Activated CD4-positive, alpha-beta T cell treated with anti-CD3 and anti-CD28 coated beads, Interleukin-2, amount 10 ng/mL, durations not matched to agents 7 days and 5 days (primary cell): ENCODE results near the gene SRD5A2. TPM values are rescaled to one million over a fixed set of nuclear protein-coding genes. Genes with fewer than 3 reads are reported as not detected.

Experiments
- CTCF ChIA-PET: fragments of 350-600 bp; sonication (Branson Sonifier 250); formaldehyde crosslinking; loops from one replicate; lab custom pipeline; 2021; ENCODE audit warnings: antibody characterized with exemption; lab: Charles Lee
- POLR2A ChIA-PET: fragments of 350-600 bp; sonication (Branson Sonifier 250); formaldehyde crosslinking; loops from one replicate; lab custom pipeline; 2021; ENCODE audit warnings: antibody characterized with exemption; lab: Charles Lee
- DNase-seq: peaks from one replicate; pipeline ENCODE4 v3.0.0-alpha.2; 2020
- H3K27ac Mint-ChIP-seq: one replicate; pipeline ENCODE4 v1.8.0; 2021; ENCODE audit warnings: mild to moderate bottlenecking, moderate library complexity, mixed read lengths
- H3K27me3 Mint-ChIP-seq: one replicate; pipeline ENCODE4 v1.8.0; 2021; ENCODE audit warnings: mixed read lengths
- H3K36me3 Mint-ChIP-seq: one replicate; pipeline ENCODE4 v1.8.0; 2021; ENCODE audit warnings: low read depth, mixed read lengths
- H3K4me1 Mint-ChIP-seq: one replicate; pipeline ENCODE4 v1.8.0; 2021; ENCODE audit warnings: mixed read lengths
- H3K4me3 Mint-ChIP-seq: one replicate; pipeline ENCODE4 v1.8.0; 2021; ENCODE audit warnings: mild to moderate bottlenecking, moderate library complexity, mixed read lengths
- H3K9me3 Mint-ChIP-seq: one replicate; pipeline ENCODE4 v1.8.0; 2021; ENCODE audit warnings: mixed read lengths
- total RNA-seq, 2 experiments: library from RNA; stranded (reverse); gene quantifications; one replicate each; pipeline ENCODE4 v1.2.3, GENCODE V29; 2021

SRD5A2 gene
- total RNA-seq, 2 experiments from 2014 or later: not detected

DNA sequence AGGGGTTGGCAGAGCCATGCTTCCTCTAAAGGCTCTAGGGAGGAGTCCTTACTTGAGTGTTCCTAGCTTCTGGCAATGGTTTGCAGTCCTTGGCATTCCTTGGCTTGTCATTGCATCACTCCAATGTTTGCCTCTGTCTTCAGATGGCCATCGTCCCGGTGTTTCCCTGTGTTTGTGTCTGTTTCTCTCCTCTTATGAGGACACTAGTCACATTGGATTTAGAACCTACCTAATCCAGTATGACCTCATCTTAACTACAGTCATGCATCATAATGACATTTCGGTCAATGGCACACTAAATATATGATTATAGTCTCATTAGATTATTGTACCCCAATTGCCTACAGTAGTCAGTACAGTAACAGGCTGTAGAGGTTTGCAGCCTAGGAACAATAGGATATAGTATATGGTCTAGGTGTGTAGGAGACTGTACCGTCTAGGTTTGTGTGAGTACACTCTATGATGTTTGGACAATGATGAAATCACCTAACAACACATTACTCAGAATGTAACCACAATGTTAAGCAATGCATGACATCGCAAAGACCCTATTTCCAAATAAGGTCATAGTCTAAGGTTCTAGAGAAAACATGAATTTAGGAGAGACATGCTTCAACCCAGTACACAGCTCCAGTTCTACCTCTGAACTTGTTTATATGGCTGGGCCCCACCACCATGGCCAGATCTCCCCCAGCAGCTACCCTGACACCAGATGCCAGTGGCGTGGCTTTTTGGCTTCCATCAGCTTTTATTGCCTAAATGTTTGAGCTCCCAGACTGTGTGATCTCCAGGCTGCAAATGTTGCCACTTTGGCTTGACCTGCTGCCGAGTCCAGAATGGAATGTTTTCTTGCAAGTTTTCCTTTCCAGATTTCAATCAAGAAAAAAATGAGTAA, 22.1 kb downstream of the SRD5A2 start:
- Mint-ChIP-seq H3K27me3 (no peaks in the 10 kb centered on the region), H3K27ac (no peak overlapping the region), H3K4me3 (no peak overlapping the region), H3K4me1 (no peaks in the 10 kb centered on the region), H3K9me3 (peaks cover 4% of the 10 kb centered on the region), H3K36me3 (no peaks in the 10 kb centered on the region)
- ChIA-PET POLR2A (no interaction called here), CTCF (no interaction called here)
- no peak for DNase-seq

DNA sequence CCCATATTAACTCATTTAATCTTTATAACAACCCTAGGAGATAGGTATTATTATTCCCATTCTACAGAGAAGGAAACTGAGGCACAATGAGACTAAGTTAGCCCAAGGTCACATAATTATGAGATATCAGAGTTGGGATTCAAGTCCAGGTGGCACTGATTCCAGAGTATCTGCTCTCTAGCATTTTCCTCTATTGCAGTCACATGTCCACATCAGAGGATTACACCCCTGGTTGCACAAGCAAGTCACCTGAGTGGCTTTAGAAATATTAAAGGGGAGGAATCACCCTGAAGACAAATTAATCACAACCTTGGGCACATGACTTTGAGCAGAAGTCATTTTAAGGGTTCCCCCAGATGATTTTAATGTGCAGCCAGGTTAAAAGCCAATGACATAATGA, 23.8 kb downstream of the SRD5A2 start:
- Mint-ChIP-seq H3K4me3 (no peak overlapping the region), H3K4me1 (no peaks in the 10 kb centered on the region), H3K27ac (no peak overlapping the region), H3K36me3 (no peaks in the 10 kb centered on the region), H3K9me3 (peaks cover 4% of the 10 kb centered on the region), H3K27me3 (no peaks in the 10 kb centered on the region)
- ChIA-PET CTCF (no interaction called here), POLR2A (no interaction called here)
- DNase-seq: no peak

DNA sequence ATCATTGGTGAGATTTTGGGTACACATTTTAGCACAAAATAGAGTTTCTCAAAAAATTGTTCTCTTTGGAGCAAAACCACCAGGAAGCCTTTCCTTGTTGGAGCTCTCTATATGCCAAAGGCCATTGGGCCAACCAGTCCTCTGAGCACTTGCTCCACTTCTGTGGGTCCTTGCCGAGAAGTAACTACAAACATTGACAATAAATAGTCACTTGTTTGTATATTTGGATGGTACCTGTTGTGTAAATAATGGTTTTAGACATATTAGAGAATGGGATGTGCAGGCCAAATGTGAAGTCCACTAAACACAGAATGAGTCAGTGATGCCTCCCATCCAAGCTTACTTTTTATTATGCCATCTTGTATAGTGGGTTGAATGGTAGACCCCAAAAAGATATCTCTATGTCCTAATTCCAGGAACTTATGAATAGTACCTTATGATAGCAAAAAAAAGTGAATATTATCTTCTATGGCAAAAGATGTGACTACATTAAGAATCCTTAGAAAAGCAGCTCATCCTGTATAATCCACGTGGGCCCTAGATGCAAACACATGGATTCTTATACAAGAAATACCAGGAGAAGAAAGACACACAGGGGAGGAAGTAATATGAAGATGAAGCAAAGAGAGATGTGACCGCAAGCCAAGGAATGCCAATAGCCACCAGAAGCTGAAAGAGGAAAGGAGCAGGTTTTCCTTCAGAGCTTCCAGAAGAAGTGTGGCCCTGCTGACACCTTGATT, 24.6 kb downstream of the SRD5A2 start:
- H3K27ac Mint-ChIP-seq: no peak overlapping the region

DNA sequence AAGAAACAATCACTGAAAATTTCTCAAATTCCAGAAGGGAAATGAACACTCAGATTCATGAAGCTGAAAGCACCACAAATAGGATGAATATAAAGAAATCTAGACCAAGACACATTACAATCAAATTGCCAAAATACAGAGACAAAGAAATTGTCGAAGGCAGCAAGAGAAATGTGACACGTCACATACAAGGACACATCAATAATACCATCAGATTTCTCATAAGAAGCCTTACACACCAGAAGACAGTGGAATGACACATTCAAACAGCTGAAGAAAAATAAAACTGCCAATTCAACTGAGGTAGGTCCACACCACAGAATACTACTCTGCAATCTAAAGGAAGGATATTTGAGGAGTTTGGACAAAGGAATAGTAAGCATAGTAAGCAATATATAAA, 27.4 kb downstream of the SRD5A2 start:
- no peak overlapping the region for H3K4me3 Mint-ChIP-seq
- ChIA-PET CTCF (no interaction called here), POLR2A (no interaction called here)
- H3K36me3 Mint-ChIP-seq: no peaks in the 10 kb centered on the region
- no peak overlapping the region for H3K27ac Mint-ChIP-seq
- H3K27me3 Mint-ChIP-seq: no peaks in the 10 kb centered on the region
- no peaks in the 10 kb centered on the region for H3K4me1 Mint-ChIP-seq
- no peak for DNase-seq
- H3K9me3 Mint-ChIP-seq: peaks cover 4% of the 10 kb centered on the region

More for the DNA sequence above, 24.6 kb downstream of the SRD5A2 start:
- no peaks in the 10 kb centered on the region for H3K27me3 Mint-ChIP-seq
- POLR2A ChIA-PET: no interaction called here
- H3K4me1 Mint-ChIP-seq: no peaks in the 10 kb centered on the region
- H3K36me3 Mint-ChIP-seq: no peaks in the 10 kb centered on the region
- CTCF ChIA-PET: no interaction called here
- no peak for DNase-seq
- no peak overlapping the region for H3K4me3 Mint-ChIP-seq
- H3K9me3 Mint-ChIP-seq: peaks cover 4% of the 10 kb centered on the region

DNA sequence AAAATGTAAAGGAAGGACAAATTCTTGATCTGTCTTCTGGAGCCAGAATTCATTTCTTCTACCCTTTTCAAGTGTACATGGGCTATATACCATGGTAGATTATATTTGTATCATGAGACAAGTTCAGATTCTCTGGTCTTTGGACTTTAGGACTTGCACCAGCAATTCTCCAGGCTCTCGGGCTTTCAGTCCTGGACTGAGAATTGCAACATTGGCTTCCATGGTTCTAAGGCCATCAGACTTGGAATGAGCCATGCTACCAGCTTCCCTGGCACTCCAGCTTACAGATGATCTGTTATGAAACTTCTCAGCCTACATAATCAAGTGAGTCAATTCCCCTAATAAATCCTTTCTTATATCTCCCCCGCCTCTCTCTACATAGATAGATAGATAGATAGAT, 33.3 kb downstream of the SRD5A2 start:
- ChIA-PET POLR2A (no interaction called here), CTCF (no interaction called here)
- peaks cover 7% of the 10 kb centered on the region for H3K27me3 Mint-ChIP-seq
- no peak overlapping the region for H3K4me3 Mint-ChIP-seq
- H3K9me3 Mint-ChIP-seq: peaks cover 9% of the 10 kb centered on the region
- no peaks in the 10 kb centered on the region for H3K36me3 Mint-ChIP-seq
- H3K27ac Mint-ChIP-seq: no peak overlapping the region
- DNase-seq: no peak
- no peaks in the 10 kb centered on the region for H3K4me1 Mint-ChIP-seq

DNA sequence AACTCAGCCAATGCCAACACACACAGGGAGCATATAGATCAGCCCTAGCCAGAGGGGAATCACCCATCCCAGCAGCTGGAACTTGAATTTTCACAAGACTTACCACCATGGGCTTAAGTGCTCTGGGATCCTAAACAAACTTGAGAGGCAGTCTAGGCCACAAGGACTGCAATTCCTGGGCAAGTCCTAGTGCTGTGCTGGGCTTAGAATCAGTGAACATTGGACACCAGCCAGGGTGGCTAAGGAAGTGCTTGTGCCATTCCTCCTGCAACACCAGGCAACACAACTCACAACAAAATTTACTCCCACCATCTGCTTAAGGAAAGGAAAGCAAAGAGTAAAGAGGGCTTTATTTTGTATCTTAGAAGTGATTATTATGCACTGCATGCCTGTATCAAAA, 38.9 kb downstream of the SRD5A2 start:
- peaks cover 10% of the 10 kb centered on the region for H3K9me3 Mint-ChIP-seq
- ChIA-PET POLR2A (no interaction called here), CTCF (no interaction called here)
- H3K27me3 Mint-ChIP-seq: peaks cover 9% of the 10 kb centered on the region
- no peak overlapping the region for H3K4me3 Mint-ChIP-seq
- no peaks in the 10 kb centered on the region for H3K36me3 Mint-ChIP-seq
- H3K27ac Mint-ChIP-seq: no peak overlapping the region
- H3K4me1 Mint-ChIP-seq: no peaks in the 10 kb centered on the region
- DNase-seq: no peak

DNA sequence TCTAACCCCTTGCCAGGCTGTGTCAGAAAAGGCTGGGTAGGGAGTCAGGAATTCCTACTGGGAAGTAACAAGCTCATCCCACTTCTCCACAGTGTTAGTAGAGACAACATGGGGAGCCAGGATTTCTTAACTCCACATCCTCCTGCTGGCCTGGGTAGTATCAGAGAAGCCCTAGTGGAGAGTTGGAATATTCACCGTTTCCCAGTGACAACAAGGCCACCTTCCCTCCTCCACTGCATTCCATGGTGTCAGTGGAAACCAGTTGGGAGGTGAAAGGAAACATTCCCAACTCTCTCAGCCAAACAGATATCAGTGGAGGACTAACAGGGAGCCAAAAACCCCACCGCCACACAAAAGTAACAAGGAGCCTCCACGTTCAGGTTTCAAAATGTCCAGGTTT, 41.2 kb downstream of the SRD5A2 start:
- peaks cover 9% of the 10 kb centered on the region for H3K27me3 Mint-ChIP-seq
- CTCF ChIA-PET: no interaction called here

DNA sequence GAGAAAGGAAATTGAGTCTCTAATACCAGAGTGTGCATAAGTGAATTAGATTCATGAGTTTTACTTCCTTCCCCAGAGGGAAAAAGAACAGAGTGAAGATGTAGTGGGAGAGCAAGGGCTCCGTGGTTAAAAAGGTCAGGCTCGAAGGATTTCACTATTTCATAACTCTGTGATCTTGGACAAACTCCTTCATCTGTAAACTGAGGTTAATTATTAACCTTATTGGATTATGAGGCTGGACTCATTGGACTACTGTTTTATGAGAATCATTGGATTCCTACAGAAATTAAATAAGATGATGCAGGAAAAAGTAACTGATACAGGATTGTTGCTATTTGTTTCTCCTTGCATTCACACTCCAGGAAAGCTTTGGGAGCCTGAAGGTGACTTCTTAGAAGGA, 45.0 kb downstream of the SRD5A2 start:
- POLR2A ChIA-PET: no interaction called here
- Mint-ChIP-seq H3K4me3 (no peak overlapping the region), H3K27ac (no peak overlapping the region), H3K9me3 (no peaks in the 10 kb centered on the region), H3K36me3 (no peaks in the 10 kb centered on the region), H3K27me3 (peaks cover 1% of the 10 kb centered on the region), H3K4me1 (no peaks in the 10 kb centered on the region)
- no peak for DNase-seq
- CTCF ChIA-PET: no interaction called here

More for the DNA sequence above, 41.2 kb downstream of the SRD5A2 start:
- Mint-ChIP-seq H3K27ac (no peak overlapping the region), H3K4me3 (no peak overlapping the region), H3K36me3 (no peaks in the 10 kb centered on the region), H3K9me3 (peaks cover 8% of the 10 kb centered on the region), H3K4me1 (no peaks in the 10 kb centered on the region)
- POLR2A ChIA-PET: no interaction called here
- DNase-seq: no peak

DNA sequence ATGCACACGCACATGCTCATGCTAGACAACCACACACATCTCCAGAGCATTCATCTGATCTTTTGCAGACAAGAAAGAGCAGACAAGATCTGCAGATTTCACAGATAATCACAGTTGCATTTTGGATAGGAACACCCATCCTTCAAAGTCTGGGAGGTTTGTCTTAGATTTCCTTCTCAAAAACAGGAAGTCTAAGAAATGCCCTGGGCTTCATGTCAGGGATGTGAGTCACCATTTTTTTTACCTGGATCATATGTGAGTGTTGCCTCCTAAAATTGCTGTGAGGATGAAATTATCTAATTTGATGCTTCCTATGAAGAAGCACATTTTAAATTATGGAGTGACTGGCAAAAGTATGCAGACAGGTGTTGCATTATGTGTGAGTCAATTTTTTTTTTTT, 46.1 kb downstream of the SRD5A2 start:
- H3K4me3 Mint-ChIP-seq: no peak overlapping the region
- H3K4me1 Mint-ChIP-seq: no peaks in the 10 kb centered on the region
- ChIA-PET CTCF (no interaction called here), POLR2A (no interaction called here)
- no peaks in the 10 kb centered on the region for H3K9me3 Mint-ChIP-seq
- peaks cover 1% of the 10 kb centered on the region for H3K27me3 Mint-ChIP-seq
- no peaks in the 10 kb centered on the region for H3K36me3 Mint-ChIP-seq
- DNase-seq: no peak
- H3K27ac Mint-ChIP-seq: no peak overlapping the region

DNA sequence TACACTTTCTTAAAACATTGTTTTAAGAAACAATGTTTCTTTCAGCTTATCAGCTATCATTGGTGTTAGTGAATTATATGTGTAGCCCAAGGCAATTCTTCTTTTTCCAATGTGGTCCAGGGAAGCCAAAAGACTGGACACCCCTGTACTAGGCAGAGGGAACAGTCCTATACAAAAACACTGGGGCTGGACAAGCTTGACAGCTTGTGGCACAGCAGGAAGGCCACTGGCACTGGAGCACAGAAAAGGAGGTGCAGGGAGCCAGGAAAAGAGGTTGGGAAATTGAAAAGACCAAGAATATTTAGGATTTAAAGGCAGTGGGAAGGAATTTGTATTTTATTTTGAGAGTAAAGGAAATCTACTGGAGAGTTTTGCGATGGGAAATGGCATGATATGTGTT, 47.7 kb downstream of the SRD5A2 start:
- Mint-ChIP-seq H3K4me1 (no peaks in the 10 kb centered on the region), H3K4me3 (no peak overlapping the region), H3K9me3 (no peaks in the 10 kb centered on the region), H3K36me3 (no peaks in the 10 kb centered on the region), H3K27me3 (peaks cover 1% of the 10 kb centered on the region), H3K27ac (no peak overlapping the region)
- ChIA-PET POLR2A (no interaction called here), CTCF (no interaction called here)
- no peak for DNase-seq

DNA sequence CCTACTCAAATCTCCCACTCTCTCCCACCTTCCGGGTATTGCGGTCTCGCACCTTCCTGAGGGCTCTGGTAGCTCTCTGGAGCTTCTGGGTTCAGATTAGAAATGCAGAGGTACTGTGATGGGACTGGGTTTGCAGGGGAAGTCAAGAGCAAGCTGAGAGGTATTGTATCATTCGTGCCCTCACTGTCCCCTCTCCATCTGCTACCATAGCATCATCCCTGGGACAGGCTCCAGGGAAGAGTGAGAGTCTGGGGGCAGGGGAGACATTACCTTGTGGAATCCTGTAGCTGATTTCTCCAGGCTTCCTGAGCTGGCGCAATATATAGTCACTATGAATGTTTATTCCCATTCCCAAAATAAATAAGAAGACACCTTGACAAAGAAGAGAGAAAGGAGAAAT, 49.6 kb downstream of the SRD5A2 start:
- ChIA-PET CTCF (no interaction called here), POLR2A (no interaction called here)
- H3K4me3 Mint-ChIP-seq: no peak overlapping the region
- no peaks in the 10 kb centered on the region for H3K4me1 Mint-ChIP-seq
- H3K27me3 Mint-ChIP-seq: peaks cover 1% of the 10 kb centered on the region
- no peak overlapping the region for H3K27ac Mint-ChIP-seq
- no peak for DNase-seq
- H3K36me3 Mint-ChIP-seq: no peaks in the 10 kb centered on the region
- no peaks in the 10 kb centered on the region for H3K9me3 Mint-ChIP-seq

DNA sequence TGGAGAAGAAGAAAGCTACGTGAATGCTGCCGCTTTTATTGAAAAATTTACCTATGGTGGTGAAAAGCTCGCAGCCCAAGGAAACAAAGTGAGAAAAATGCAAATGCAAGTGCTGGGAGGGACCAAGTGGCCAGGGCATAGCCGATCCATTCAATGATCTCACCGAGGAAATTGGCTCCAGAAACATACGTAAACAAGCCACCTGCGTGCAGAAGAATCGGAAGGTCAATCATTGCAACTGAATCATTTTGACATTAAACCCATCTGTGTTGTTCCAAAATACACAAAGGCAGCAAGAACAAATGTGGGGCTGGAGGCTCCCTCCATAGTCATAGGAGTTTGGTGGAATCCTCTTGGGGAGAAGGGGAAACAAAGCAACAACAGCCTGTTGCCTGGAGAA, 51.5 kb downstream of the SRD5A2 start:
- H3K9me3 Mint-ChIP-seq: no peaks in the 10 kb centered on the region
- H3K4me3 Mint-ChIP-seq: no peak overlapping the region
- CTCF ChIA-PET: no interaction called here

DNA sequence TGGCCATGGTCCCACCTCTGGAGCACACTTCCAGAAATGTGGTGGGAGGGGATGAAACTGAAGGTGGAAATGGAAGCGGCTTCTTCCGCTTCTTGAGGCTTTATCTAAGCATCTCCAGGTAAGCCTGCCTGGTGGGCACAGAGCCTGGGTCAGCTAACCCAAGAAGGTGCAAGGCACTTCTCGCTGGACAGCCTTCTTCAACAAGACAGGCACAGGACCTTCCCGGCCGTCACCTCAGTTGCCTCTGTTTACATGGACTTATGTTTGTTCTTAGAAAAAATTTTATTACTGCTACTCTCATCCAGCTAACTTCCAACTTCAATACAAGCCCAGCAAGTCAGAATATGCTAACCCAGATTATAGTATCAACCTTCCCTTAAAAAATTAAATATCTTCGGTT, 51.9 kb downstream of the SRD5A2 start:
- Mint-ChIP-seq H3K4me1 (no peaks in the 10 kb centered on the region), H3K27me3 (peaks cover 1% of the 10 kb centered on the region), H3K4me3 (no peak overlapping the region), H3K27ac (no peak overlapping the region), H3K36me3 (no peaks in the 10 kb centered on the region), H3K9me3 (no peaks in the 10 kb centered on the region)
- CTCF ChIA-PET: no interaction called here
- no peak for DNase-seq
- POLR2A ChIA-PET: no interaction called here

More for the DNA sequence above, 51.5 kb downstream of the SRD5A2 start:
- POLR2A ChIA-PET: no interaction called here
- DNase-seq: no peak
- Mint-ChIP-seq H3K27me3 (peaks cover 1% of the 10 kb centered on the region), H3K4me1 (no peaks in the 10 kb centered on the region), H3K36me3 (no peaks in the 10 kb centered on the region), H3K27ac (no peak overlapping the region)
